ENCODE results near the gene PLAGL2. TPM values are rescaled to one million over a fixed set of nuclear protein-coding genes. Genes with fewer than 3 reads are reported as not detected.

PLAGL2 gene
- total and polyA plus RNA-seq, 4 experiments from 2014 or later, result 1.1 to 20.7 (median 12.0) TPM

GRCh38 chr20:32157611-32158010 is 49.9 kb downstream of the PLAGL2 start:
- peak overlapping the region in 2 of 7 donors; percentile 5 to 26 for H3K27ac Mint-ChIP-seq
- Histone ChIP-seq H3K27ac (ENCODE audit: low read depth, low read length) (no peak overlapping the region), H3K27me3 (ENCODE audit: insufficient read depth, low read length) (no peaks in the 10 kb centered on the region), H3K4me1 (ENCODE audit: insufficient read depth, low read length) (no peaks in the 10 kb centered on the region), H3K36me3 (ENCODE audit: insufficient read depth, low read length) (peaks cover 59% of the 10 kb centered on the region), H3K4me3 (ENCODE audit: low read length in 2 of 2) (no peak overlapping the region), H3K9me3 (ENCODE audit: control insufficient read depth in 1 of 2, low read length in 2 of 2) (no peaks in the 10 kb centered on the region)
- CTCF ChIA-PET (ENCODE audit: partially characterized antibody), result no interaction called here
- DNase-seq, result no peak
- H3K4me1 Mint-ChIP-seq, result peaks cover 0 to 1% (median 0%) of the 10 kb centered on the region in 4 donors
- H3K4me3 Mint-ChIP-seq, result no peak overlapping the region
- intact Hi-C loops (cut with micrococcal nuclease), result no loop called here
- no peaks in the 10 kb centered on the region for H3K27me3 Mint-ChIP-seq
- peaks cover 41 to 73% of the 10 kb centered on the region in 2 donors for H3K36me3 Mint-ChIP-seq
- H3K9me3 Mint-ChIP-seq, result no peaks in the 10 kb centered on the region
- POLR2A ChIA-PET (ENCODE audit: partially characterized antibody), result no interaction called here

- intact Hi-C loops (cut with micrococcal nuclease), result no loop called here
- H3K4me1 Mint-ChIP-seq, result peaks cover 0 to 1% (median 0%) of the 10 kb centered on the region in 4 donors
- Histone ChIP-seq H3K27me3 (ENCODE audit: insufficient read depth, low read length) (no peaks in the 10 kb centered on the region), H3K4me3 (ENCODE audit: low read length in 2 of 2) (no peak overlapping the region), H3K9me3 (ENCODE audit: control insufficient read depth in 1 of 2, low read length in 2 of 2) (no peaks in the 10 kb centered on the region), H3K27ac (ENCODE audit: low read depth, low read length) (no peak overlapping the region), H3K4me1 (ENCODE audit: insufficient read depth, low read length) (no peaks in the 10 kb centered on the region), H3K36me3 (ENCODE audit: insufficient read depth, low read length) (peaks cover 52% of the 10 kb centered on the region)
- H3K36me3 Mint-ChIP-seq, result peaks cover 31 to 69% of the 10 kb centered on the region in 2 donors
- ChIA-PET CTCF (ENCODE audit: partially characterized antibody) (interaction anchor here (0.6 kb wide), 1 partner anchor 496 kb away, joined by 3 read pairs; no protein-coding TSS in a partner anchor), POLR2A (ENCODE audit: partially characterized antibody) (no interaction called here)
- peak in 3 of 5 donors; percentile 3 to 12 (median 5) for DNase-seq
- H3K27me3 Mint-ChIP-seq, result no peaks in the 10 kb centered on the region
- H3K4me3 Mint-ChIP-seq, result no peak overlapping the region
- H3K9me3 Mint-ChIP-seq, result peaks cover 0 to 1% (median 0%) of the 10 kb centered on the region in 8 donors
- H3K27ac Mint-ChIP-seq, result peak overlapping the region; percentile 15 to 83 (median 36)
Measured at GRCh38 chr20:32155017-32155981, 52.2 kb downstream of the PLAGL2 start.

- H3K27me3 ChIP-seq (ENCODE audit: insufficient read depth, low read length), result no peaks in the 10 kb centered on the region
- POLR2A ChIA-PET (ENCODE audit: partially characterized antibody), result no interaction called here
- H3K36me3 ChIP-seq (ENCODE audit: insufficient read depth, low read length), result peaks cover 47% of the 10 kb centered on the region
- H3K9me3 Mint-ChIP-seq, result peaks cover 0 to 1% (median 0%) of the 10 kb centered on the region in 8 donors
- H3K4me3 ChIP-seq (ENCODE audit: low read length in 2 of 2), result no peak overlapping the region
- CTCF ChIA-PET (ENCODE audit: partially characterized antibody), result no interaction called here
- no peaks in the 10 kb centered on the region for H3K9me3 ChIP-seq (ENCODE audit: control insufficient read depth in 1 of 2, low read length in 2 of 2)
- no peak overlapping the region for H3K27ac ChIP-seq (ENCODE audit: low read depth, low read length)
- no peak overlapping the region for H3K4me3 Mint-ChIP-seq
- intact Hi-C loops (cut with micrococcal nuclease), result no loop called here
- peaks cover 27 to 72% of the 10 kb centered on the region in 2 donors for H3K36me3 Mint-ChIP-seq
- peaks cover 0 to 1% (median 0%) of the 10 kb centered on the region in 4 donors for H3K4me1 Mint-ChIP-seq
- no peaks in the 10 kb centered on the region for H3K27me3 Mint-ChIP-seq
- DNase-seq, result no peak
- no peak overlapping the region for H3K27ac Mint-ChIP-seq
- no peaks in the 10 kb centered on the region for H3K4me1 ChIP-seq (ENCODE audit: insufficient read depth, low read length)
Measured at GRCh38 chr20:32153771-32154170, 53.8 kb downstream of the PLAGL2 start.

- intact Hi-C loops (cut with micrococcal nuclease), result no loop called here
- Histone ChIP-seq H3K27me3 (ENCODE audit: insufficient read depth, low read length) (no peaks in the 10 kb centered on the region), H3K27ac (ENCODE audit: low read depth, low read length) (no peak overlapping the region), H3K4me1 (ENCODE audit: insufficient read depth, low read length) (no peaks in the 10 kb centered on the region), H3K4me3 (ENCODE audit: low read length in 2 of 2) (no peak overlapping the region), H3K9me3 (ENCODE audit: control insufficient read depth in 1 of 2, low read length in 2 of 2) (no peaks in the 10 kb centered on the region), H3K36me3 (ENCODE audit: insufficient read depth, low read length) (peaks cover 44% of the 10 kb centered on the region)
- peaks cover 24 to 70% of the 10 kb centered on the region in 2 donors for H3K36me3 Mint-ChIP-seq
- H3K4me3 Mint-ChIP-seq, result no peak overlapping the region
- H3K9me3 Mint-ChIP-seq, result peaks cover 0 to 1% (median 0%) of the 10 kb centered on the region in 8 donors
- no peaks in the 10 kb centered on the region for H3K27me3 Mint-ChIP-seq
- peaks cover 0 to 1% (median 0%) of the 10 kb centered on the region in 4 donors for H3K4me1 Mint-ChIP-seq
- no peak overlapping the region for H3K27ac Mint-ChIP-seq
- ChIA-PET POLR2A (ENCODE audit: partially characterized antibody) (no interaction called here), CTCF (ENCODE audit: partially characterized antibody) (no interaction called here)
- DNase-seq, result no peak
Measured at GRCh38 chr20:32153156-32153665, 54.3 kb downstream of the PLAGL2 start.

GRCh38 chr20:32152421-32153155 is 55.0 kb downstream of the PLAGL2 start:
- no peak overlapping the region for H3K4me3 Mint-ChIP-seq
- H3K27ac Mint-ChIP-seq, result peak overlapping the region in 5 of 7 donors; percentile 11 to 63 (median 27)
- no peaks in the 10 kb centered on the region for H3K27me3 Mint-ChIP-seq
- DNase-seq, result no peak
- peaks cover 18 to 69% of the 10 kb centered on the region in 2 donors for H3K36me3 Mint-ChIP-seq
- H3K9me3 Mint-ChIP-seq, result peaks cover 0 to 1% (median 0%) of the 10 kb centered on the region in 8 donors
- H3K4me1 Mint-ChIP-seq, result peaks cover 0 to 1% (median 0%) of the 10 kb centered on the region in 4 donors
- ChIA-PET POLR2A (ENCODE audit: partially characterized antibody) (no interaction called here), CTCF (ENCODE audit: partially characterized antibody) (no interaction called here)
- Histone ChIP-seq H3K27ac (ENCODE audit: low read depth, low read length) (no peak overlapping the region), H3K4me1 (ENCODE audit: insufficient read depth, low read length) (no peaks in the 10 kb centered on the region), H3K27me3 (ENCODE audit: insufficient read depth, low read length) (no peaks in the 10 kb centered on the region), H3K36me3 (ENCODE audit: insufficient read depth, low read length) (peaks cover 38% of the 10 kb centered on the region), H3K9me3 (ENCODE audit: control insufficient read depth in 1 of 2, low read length in 2 of 2) (no peaks in the 10 kb centered on the region), H3K4me3 (ENCODE audit: low read length in 2 of 2) (no peak overlapping the region)
- intact Hi-C loops (cut with micrococcal nuclease), result no loop called here

GRCh38 chr20:32150291-32150848 is 57.2 kb downstream of the PLAGL2 start:
- no peak overlapping the region for H3K4me3 Mint-ChIP-seq
- H3K27me3 ChIP-seq (ENCODE audit: insufficient read depth, low read length), result no peaks in the 10 kb centered on the region
- H3K27me3 Mint-ChIP-seq, result no peaks in the 10 kb centered on the region
- no peaks in the 10 kb centered on the region for H3K9me3 ChIP-seq (ENCODE audit: control insufficient read depth in 1 of 2, low read length in 2 of 2)
- H3K4me1 ChIP-seq (ENCODE audit: insufficient read depth, low read length), result no peaks in the 10 kb centered on the region
- peaks cover 0 to 3% (median 0%) of the 10 kb centered on the region in 8 donors for H3K9me3 Mint-ChIP-seq
- H3K4me1 Mint-ChIP-seq, result peaks cover 0 to 1% (median 0%) of the 10 kb centered on the region in 4 donors
- DNase-seq, result no peak
- no peak overlapping the region for H3K4me3 ChIP-seq (ENCODE audit: low read length in 2 of 2)
- CTCF ChIA-PET (ENCODE audit: partially characterized antibody), result no interaction called here
- H3K36me3 Mint-ChIP-seq, result peaks cover 33 to 77% of the 10 kb centered on the region in 2 donors
- peaks cover 48% of the 10 kb centered on the region for H3K36me3 ChIP-seq (ENCODE audit: insufficient read depth, low read length)
- intact Hi-C loops (cut with micrococcal nuclease), result no loop called here
- H3K27ac Mint-ChIP-seq, result no peak overlapping the region
- H3K27ac ChIP-seq (ENCODE audit: low read depth, low read length), result no peak overlapping the region
- POLR2A ChIA-PET (ENCODE audit: partially characterized antibody), result no interaction called here

All from CD4-positive, alpha-beta memory T cell (primary cell).